CD4-positive, alpha-beta memory T cell (primary cell): ENCODE data around the gene GTF3C5. TPM values are rescaled to one million over a fixed set of nuclear protein-coding genes. Genes with fewer than 3 reads are reported as not detected.
A peak's percentile ranks its signal among the peaks of the same experiment; 100 is the strongest.

Experiments used
- CTCF ChIA-PET: fragments of 350-600 bp; sonication (Branson Sonifier 250); formaldehyde crosslinking; loops from one replicate; lab custom pipeline; 2021; ENCODE audit warnings: inconsistent platforms; ENCODE audit not compliant: partially characterized antibody; lab: Charles Lee
- POLR2A ChIA-PET: fragments of 350-600 bp; sonication (Branson Sonifier 250); formaldehyde crosslinking; loops from one replicate; lab custom pipeline; 2021; ENCODE audit not compliant: partially characterized antibody; lab: Charles Lee
- DNase-seq, 5 donors: peaks; one replicate each; pipeline versions ENCODE4 v3.0.0 to v3.0.0-alpha.2; 2020 to 2022; ENCODE audit warnings: mixed read lengths in 1 of 5
- H3K27ac ChIP-seq: one replicate; pipeline ENCODE4 v1.7.0; 2013; ENCODE audit warnings: low read depth, low read length
- H3K27me3 ChIP-seq: 2 replicates; pipeline ENCODE4 v1.7.0; 2013; ENCODE audit warnings: mild to moderate bottlenecking, low read length, moderate library complexity; ENCODE audit not compliant: insufficient read depth
- H3K36me3 ChIP-seq: 2 replicates; pipeline ENCODE4 v1.7.0; 2013; ENCODE audit warnings: mild to moderate bottlenecking, low read length, moderate library complexity; ENCODE audit not compliant: insufficient read depth
- H3K4me1 ChIP-seq: 2 replicates; pipeline ENCODE4 v1.7.0; 2013; ENCODE audit warnings: mild to moderate bottlenecking, low read length, moderate library complexity; ENCODE audit not compliant: insufficient read depth
- H3K4me3 ChIP-seq, 2 donors: one replicate each; pipeline ENCODE4 v1.7.0; 2013; ENCODE audit warnings: low read length in 2 of 2, mild to moderate bottlenecking in 1 of 2
- H3K9me3 ChIP-seq, 2 donors: one replicate each; pipeline ENCODE4 v1.7.0; 2013; ENCODE audit warnings: low read length in 2 of 2, control low read depth in 1 of 2; ENCODE audit not compliant: control insufficient read depth in 1 of 2
- H3K27ac Mint-ChIP-seq, 7 donors: one replicate each; pipeline ENCODE4 v1.8.0; 2020 to 2021; ENCODE audit warnings: mixed read lengths in 7 of 7, mild to moderate bottlenecking in 6 of 7, inconsistent platforms in 3 of 7, moderate library complexity in 3 of 7
- H3K27me3 Mint-ChIP-seq, 2 donors: one replicate each; pipeline ENCODE4 v1.8.0; 2020 to 2021; ENCODE audit warnings: mixed read lengths in 2 of 2
- H3K36me3 Mint-ChIP-seq, 2 donors: one replicate each; pipeline ENCODE4 v1.8.0; 2020 to 2021; ENCODE audit warnings: mixed read lengths in 2 of 2, inconsistent platforms in 1 of 2, mild to moderate bottlenecking in 1 of 2
- H3K4me1 Mint-ChIP-seq, 4 donors: one replicate each; pipeline ENCODE4 v1.8.0; 2020 to 2021; ENCODE audit warnings: mixed read lengths in 4 of 4, mild to moderate bottlenecking in 1 of 4
- H3K4me3 Mint-ChIP-seq, 8 donors: one replicate each; pipeline ENCODE4 v1.8.0; 2020 to 2021; ENCODE audit warnings: mixed read lengths in 8 of 8, mild to moderate bottlenecking in 7 of 8, moderate library complexity in 6 of 8, inconsistent platforms in 3 of 8
- H3K9me3 Mint-ChIP-seq, 8 donors: one replicate each; pipeline ENCODE4 v1.8.0; 2020 to 2021; ENCODE audit warnings: mixed read lengths in 8 of 8, mild to moderate bottlenecking in 5 of 8, inconsistent platforms in 3 of 8, moderate library complexity in 1 of 8
- intact Hi-C: fragments of 100-400 bp; cut with micrococcal nuclease; formaldehyde crosslinking; loops from one replicate; pipeline ENCODE4 v1.15.1; 2023
- polyA plus RNA-seq, 2 donors: library from polyadenylated mRNA; unstranded; fragments of 300-500 nt; fragmentation: Illumina TruSeq; gene quantifications; one replicate each; pipeline ENCODE4 v1.2.3, GENCODE V29; 2021
- total RNA-seq, 2 experiments: library from RNA; stranded (reverse); gene quantifications; one replicate each; pipeline ENCODE4 v1.2.3, GENCODE V29; 2021

Gene GTF3C5
- total and polyA plus RNA-seq, 4 experiments from 2014 or later = 33.5 to 71.5 (median 52.7) TPM

DNA sequence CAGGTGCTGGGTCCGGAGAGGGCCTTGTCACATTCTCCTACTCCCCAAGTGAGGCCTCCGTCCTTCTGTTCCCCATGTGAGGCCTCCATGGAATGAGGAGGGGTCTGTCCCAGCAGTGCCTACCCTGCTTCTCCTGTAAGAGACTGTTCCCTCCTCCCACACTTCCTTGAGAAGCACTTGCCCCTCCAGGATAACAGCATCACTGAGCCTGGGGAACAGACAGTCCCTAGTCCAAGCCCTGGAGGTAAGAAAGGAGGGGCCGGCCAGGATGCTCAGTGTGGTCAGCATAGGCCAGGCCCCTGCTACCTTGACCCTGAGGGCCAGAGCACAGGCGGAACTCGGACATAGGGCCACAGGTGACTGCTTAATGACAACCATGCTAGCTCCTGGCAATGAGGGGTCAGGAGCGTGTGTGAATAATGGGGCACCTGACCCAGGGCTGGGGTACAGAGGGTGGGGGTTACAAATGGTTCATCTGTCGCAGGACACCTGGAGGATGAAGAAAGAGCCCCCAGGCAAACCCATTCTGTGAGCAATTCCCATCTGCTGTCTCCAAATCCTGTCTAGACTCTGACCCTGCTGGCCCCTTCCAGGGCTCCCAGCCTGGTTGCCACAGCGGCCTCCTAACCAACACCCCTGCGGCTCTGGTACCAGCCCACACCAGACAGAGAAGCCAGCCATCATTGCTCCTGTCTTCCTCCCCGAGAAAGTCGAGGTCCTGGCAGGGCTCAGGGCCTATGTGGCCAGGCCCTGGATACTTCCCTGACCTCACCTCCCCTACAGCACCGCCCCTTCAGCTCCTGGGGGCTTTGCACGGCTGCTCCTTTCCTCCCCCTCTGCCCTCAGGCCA is 69.9 kb downstream of the GTF3C5 start:
- Histone ChIP-seq H3K27me3 (no peaks in the 10 kb centered on the region), H3K9me3 (peaks cover 0 to 9% of the 10 kb centered on the region in 2 donors), H3K4me3 (no peak overlapping the region), H3K27ac (no peak overlapping the region), H3K36me3 (peaks cover 74% of the 10 kb centered on the region), H3K4me1 (no peaks in the 10 kb centered on the region)
- no peak for DNase-seq
- ChIA-PET POLR2A (interaction anchor here (1.2 to 25.7 kb wide), 3 partner anchors 17 to 47 kb away, joined by 3 to 345 read pairs (median 6); no protein-coding TSS in a partner anchor), CTCF (interaction anchor here (2.2 to 30.1 kb wide), 2 partner anchors 51 to 81 kb away, joined by 6 to 596 read pairs; no protein-coding TSS in a partner anchor)
- no peak overlapping the region for H3K4me3 Mint-ChIP-seq
- H3K36me3 Mint-ChIP-seq = peaks cover 59 to 73% of the 10 kb centered on the region in 2 donors
- H3K4me1 Mint-ChIP-seq = no peaks in the 10 kb centered on the region
- intact Hi-C loops = no loop called here
- H3K9me3 Mint-ChIP-seq = peaks cover 0 to 18% (median 11%) of the 10 kb centered on the region in 8 donors
- H3K27me3 Mint-ChIP-seq = no peaks in the 10 kb centered on the region
- peak overlapping the region in 2 of 7 donors; percentile 24 to 30 for H3K27ac Mint-ChIP-seq

DNA sequence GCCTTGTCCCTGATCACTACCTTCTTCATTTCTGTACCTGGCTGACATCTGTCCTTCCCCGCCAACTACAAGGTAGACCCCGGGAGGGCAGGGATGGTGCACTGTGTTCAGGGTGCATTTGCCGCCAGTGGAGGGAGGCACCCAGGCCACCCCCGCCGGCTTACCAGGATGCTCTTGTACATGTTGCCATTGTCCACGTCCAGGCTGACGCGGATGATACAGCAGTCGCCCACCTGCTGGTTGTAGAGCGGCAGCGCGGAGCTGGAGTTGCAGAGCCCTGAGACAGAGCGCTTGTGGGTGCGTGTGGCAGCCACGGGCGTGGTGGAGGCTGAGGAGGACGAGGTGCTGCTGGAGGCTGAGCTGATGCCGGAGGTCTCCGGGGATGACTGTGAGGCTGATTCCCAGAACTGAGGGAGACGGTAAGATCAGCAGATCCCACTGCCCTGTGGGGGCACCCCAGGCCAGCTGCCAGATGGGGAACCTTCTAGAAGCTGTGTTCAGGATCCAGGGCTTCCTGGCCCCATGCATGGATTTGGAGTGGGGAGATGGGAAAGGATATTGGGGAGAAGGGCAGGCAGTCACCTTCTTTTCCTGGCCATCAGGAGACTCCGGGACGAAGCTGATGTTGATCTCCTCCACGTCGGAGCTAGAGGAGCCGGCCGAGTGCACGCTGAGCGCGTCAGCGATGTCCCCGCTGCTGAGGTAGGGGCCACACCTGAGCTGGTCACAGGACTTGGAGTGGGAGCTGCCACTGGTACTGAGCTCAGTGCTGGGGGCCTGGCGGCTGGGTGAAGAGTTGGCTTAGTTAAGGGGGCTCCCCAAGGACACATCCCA is 70.8 kb downstream of the GTF3C5 start:
- peaks cover 0 to 2% of the 10 kb centered on the region in 2 donors for H3K9me3 ChIP-seq
- no peak overlapping the region for H3K27ac ChIP-seq
- H3K4me3 ChIP-seq = no peak overlapping the region
- Mint-ChIP-seq H3K9me3 (peaks cover 0 to 10% (median 3%) of the 10 kb centered on the region in 8 donors), H3K36me3 (peaks cover 54 to 70% of the 10 kb centered on the region in 2 donors), H3K4me3 (no peak overlapping the region), H3K27me3 (no peaks in the 10 kb centered on the region), H3K4me1 (no peaks in the 10 kb centered on the region), H3K27ac (peak overlapping the region in 2 of 7 donors; percentile 30 to 35)
- intact Hi-C loops = no loop called here
- DNase-seq = no peak
- no peaks in the 10 kb centered on the region for H3K27me3 ChIP-seq
- H3K36me3 ChIP-seq = peaks cover 82% of the 10 kb centered on the region
- H3K4me1 ChIP-seq = no peaks in the 10 kb centered on the region
- POLR2A ChIA-PET = interaction anchor here (1.2 to 25.7 kb wide), 3 partner anchors 17 to 46 kb away, joined by 3 to 345 read pairs (median 6); no protein-coding TSS in a partner anchor
- CTCF ChIA-PET = interaction anchor here (1.1 to 30.1 kb wide), 4 partner anchors 10 to 80 kb away, joined by 3 to 596 read pairs (median 4); no protein-coding TSS in a partner anchor

DNA sequence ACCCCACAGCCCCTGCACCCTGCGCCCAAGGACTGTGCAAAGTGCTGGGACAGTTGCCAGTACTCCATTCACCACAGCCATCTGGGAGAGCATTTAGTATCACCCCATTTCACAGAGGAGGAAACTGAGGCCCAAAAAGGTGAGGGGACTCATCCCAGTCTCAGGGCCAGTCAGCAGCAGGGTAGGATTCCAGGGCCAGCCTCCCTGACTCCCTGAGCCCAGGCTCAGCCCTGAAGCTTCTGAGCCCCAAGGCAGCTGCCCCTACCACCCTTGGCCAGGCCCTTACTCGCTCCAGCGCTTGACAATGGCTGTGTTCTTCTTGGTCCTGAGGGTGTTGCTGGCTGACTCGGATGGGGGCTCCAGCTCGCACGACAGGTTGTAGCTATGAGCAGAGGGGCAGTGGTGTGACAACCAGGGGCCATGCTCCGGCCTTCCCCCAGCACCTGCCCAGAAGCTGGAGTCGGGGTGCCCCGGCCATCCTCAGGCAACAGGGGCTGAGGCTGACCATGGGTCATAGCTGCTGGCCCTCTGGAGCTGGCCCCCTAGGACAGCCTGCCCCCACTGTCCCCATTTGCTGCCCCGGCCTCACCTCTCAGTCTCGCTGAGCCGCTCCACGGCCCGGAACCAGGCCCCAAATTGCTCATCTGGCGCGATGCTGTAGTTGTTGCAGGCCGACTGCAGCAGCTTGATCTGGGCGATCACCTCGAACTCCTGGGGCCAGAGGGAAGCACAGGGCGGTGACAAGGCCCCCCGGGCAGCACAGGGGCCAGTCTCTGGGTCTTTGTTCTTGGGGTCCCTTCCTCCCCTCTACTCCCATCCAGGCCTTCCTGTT is 71.6 kb downstream of the GTF3C5 start:
- intact Hi-C loops = loop anchor here (1.0 kb wide), 1 partner anchor 42 kb away; no protein-coding TSS in a partner anchor
- Mint-ChIP-seq H3K36me3 (peaks cover 53 to 70% of the 10 kb centered on the region in 2 donors), H3K27me3 (no peaks in the 10 kb centered on the region), H3K27ac (peak overlapping the region in 2 of 7 donors; percentile 52 to 88), H3K4me1 (no peaks in the 10 kb centered on the region), H3K9me3 (peaks cover 0 to 4% (median 1%) of the 10 kb centered on the region in 8 donors), H3K4me3 (no peak overlapping the region)
- no peak overlapping the region for H3K4me3 ChIP-seq
- H3K27ac ChIP-seq = no peak overlapping the region
- H3K36me3 ChIP-seq = peaks cover 90% of the 10 kb centered on the region
- no peaks in the 10 kb centered on the region for H3K4me1 ChIP-seq
- no peak for DNase-seq
- no peaks in the 10 kb centered on the region for H3K9me3 ChIP-seq
- ChIA-PET POLR2A (interaction anchor here (1.0 to 25.7 kb wide), 4 partner anchors 14 to 45 kb away, joined by 3 to 345 read pairs (median 5); no protein-coding TSS in a partner anchor), CTCF (interaction anchor here (0.6 to 30.1 kb wide), 11 partner anchors 9 to 393 kb away, joined by 3 to 596 read pairs (median 4); partner anchors contain the start of gene GBGT1)
- H3K27me3 ChIP-seq = no peaks in the 10 kb centered on the region

DNA sequence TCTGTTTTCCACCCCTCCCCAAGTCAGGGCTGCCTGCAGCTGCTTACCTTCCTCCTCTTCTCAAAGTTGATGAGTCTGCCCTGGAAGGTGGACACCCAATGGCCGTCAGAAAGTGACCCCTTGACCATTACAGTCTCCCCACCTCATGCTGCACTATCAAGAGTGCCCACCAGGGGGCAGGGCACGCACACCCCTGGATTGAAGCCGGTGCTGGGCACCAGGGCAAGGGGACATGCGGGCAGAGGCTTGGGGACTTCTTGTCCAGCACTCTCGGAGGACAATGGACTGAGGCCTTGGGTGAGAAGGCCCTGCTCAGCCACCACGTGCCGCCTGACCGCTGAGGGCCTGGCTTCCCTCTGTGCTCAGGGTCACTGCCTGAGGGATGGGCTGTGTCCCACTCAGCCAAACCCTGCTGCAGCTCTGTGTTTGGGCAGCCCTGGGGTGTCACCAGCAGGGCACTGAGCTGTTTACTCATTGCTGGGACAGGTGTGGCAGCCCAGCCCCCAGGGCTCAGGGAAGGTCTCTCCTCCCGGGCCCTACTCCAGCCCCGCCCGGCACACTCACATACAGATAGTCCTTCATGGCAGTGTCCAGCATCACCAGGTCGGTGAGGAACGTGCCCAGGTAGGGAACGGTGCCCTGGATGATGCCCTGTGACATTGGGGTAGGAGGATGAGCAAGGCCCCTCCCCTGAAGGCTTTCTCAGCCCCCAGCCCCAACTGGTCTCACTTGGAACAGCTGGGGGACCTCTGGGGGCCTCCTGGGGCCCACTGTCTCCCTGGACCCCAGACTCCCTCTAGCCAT is 72.6 kb downstream of the GTF3C5 start:
- ChIA-PET POLR2A (interaction anchor here (1.0 to 25.7 kb wide), 3 partner anchors 13 to 383 kb away, joined by 3 to 345 read pairs (median 4); no protein-coding TSS in a partner anchor), CTCF (interaction anchor here (0.6 to 30.1 kb wide), 10 partner anchors 15 to 392 kb away, joined by 3 to 596 read pairs (median 4); partner anchors contain the start of genes GBGT1 and GTF3C5)
- no peaks in the 10 kb centered on the region for H3K27me3 ChIP-seq
- H3K27ac ChIP-seq = peak overlapping the region; percentile 15
- peaks cover 0 to 4% (median under 1%) of the 10 kb centered on the region in 8 donors for H3K9me3 Mint-ChIP-seq
- peak; percentile 42 to 59 (median 48) for DNase-seq
- no peak overlapping the region for H3K4me3 Mint-ChIP-seq
- intact Hi-C loops = loop anchor here (1.0 kb wide), 1 partner anchor 41 kb away; no protein-coding TSS in a partner anchor
- no peaks in the 10 kb centered on the region for H3K9me3 ChIP-seq
- H3K27ac Mint-ChIP-seq = peak overlapping the region in 6 of 7 donors; percentile 52 to 88 (median 82)
- no peak overlapping the region for H3K4me3 ChIP-seq
- no peaks in the 10 kb centered on the region for H3K4me1 ChIP-seq
- H3K36me3 ChIP-seq = peaks cover 91% of the 10 kb centered on the region
- H3K36me3 Mint-ChIP-seq = peaks cover 48 to 70% of the 10 kb centered on the region in 2 donors
- no peaks in the 10 kb centered on the region for H3K27me3 Mint-ChIP-seq
- H3K4me1 Mint-ChIP-seq = no peaks in the 10 kb centered on the region

DNA sequence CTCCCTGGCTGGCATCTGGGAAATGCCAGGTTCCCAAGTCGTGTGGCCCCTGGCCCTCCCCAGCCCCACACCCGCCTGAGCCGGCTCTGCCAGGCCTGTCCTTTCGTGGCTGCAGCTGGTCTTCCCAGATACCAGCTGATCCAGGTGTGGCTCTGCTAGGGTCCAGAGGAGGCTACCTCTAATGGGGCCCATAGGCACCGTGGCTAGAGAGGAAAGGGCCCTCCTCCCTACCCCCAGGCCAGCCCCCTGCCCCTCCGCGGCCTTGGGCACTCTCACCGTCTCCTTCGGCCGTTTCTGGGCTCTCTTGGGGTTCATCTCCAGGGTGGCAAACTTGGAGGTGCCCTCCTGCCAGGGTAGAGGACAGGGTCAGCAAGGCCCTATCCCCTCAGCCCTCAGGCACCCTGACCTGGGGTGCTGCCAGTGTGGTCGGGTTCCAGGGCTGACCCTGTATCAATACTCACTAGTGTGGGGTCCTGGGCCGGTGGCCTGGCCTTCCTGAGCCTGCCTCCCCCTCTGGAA is 73.2 kb downstream of the GTF3C5 start:
- no peaks in the 10 kb centered on the region for H3K9me3 ChIP-seq
- intact Hi-C loops = loop anchor here (1.0 kb wide), 1 partner anchor 40 kb away; no protein-coding TSS in a partner anchor
- Mint-ChIP-seq H3K4me3 (no peak overlapping the region), H3K27ac (peak overlapping the region in 1 of 7 donors; percentile 70), H3K36me3 (peaks cover 42 to 66% of the 10 kb centered on the region in 2 donors), H3K9me3 (peaks cover 0 to 4% (median 0%) of the 10 kb centered on the region in 8 donors), H3K4me1 (no peaks in the 10 kb centered on the region), H3K27me3 (no peaks in the 10 kb centered on the region)
- no peaks in the 10 kb centered on the region for H3K27me3 ChIP-seq
- CTCF ChIA-PET = interaction anchor here (1.0 to 30.1 kb wide), 4 partner anchors 14 to 74 kb away, joined by 3 to 596 read pairs (median 8); partner anchors contain the start of gene GTF3C5
- POLR2A ChIA-PET = interaction anchor here (1.0 to 25.7 kb wide), 2 partner anchors 43 to 383 kb away, joined by 3 to 345 read pairs; no protein-coding TSS in a partner anchor
- H3K27ac ChIP-seq = peak overlapping the region; percentile 15
- H3K36me3 ChIP-seq = peaks cover 91% of the 10 kb centered on the region
- no peak overlapping the region for H3K4me3 ChIP-seq
- DNase-seq = no peak
- H3K4me1 ChIP-seq = no peaks in the 10 kb centered on the region
